ENCODE data around the gene CFAP221.

GRCh38 chr2:119637371-119637770, 93.1 kb downstream of the CFAP221 start:
- TF ChIP-seq CTCF (IDR thresholded peaks at IDR 0.05) (no peak), EP300 (IDR thresholded peaks at IDR 0.05) (no peak), POLR2A (IDR thresholded peaks at IDR 0.05) (no peak)
